ENCODE data around the gene OS9.

- TF ChIP-seq POLR2AphosphoS5 (IDR thresholded peaks at IDR 0.05; ENCODE audit: low read depth, low read length) (no peak), CTCF (IDR thresholded peaks at IDR 0.05) (no peak), SIN3A (IDR thresholded peaks at IDR 0.05; ENCODE audit: borderline replicate concordance, insufficient read depth, low read depth, low read length) (no peak)
Observed at GRCh38 chr12:57698414-57698813, 4.5 kb downstream of the OS9 start.
